AG09319 (cell line): Measurements from ENCODE around the gene EEF1A1.

ENCODE experiments used
- DNase-seq: peaks from one replicate; pipeline ENCODE4 v3.0.0-alpha.2; 2010; ENCODE audit warnings: low read depth; ENCODE audit errors: extremely low read depth
- TF ChIP-seq, protein P1 (sequence below): IDR thresholded peaks from 2 replicates; pipeline ENCODE4 v1.5.1; 2011; ENCODE audit warnings: low read depth, mild to moderate bottlenecking, inconsistent platforms, low read length, moderate library complexity

The EEF1A1 gene

GRCh38 chr6:73516514-73517489 is 4.0 kb downstream of the EEF1A1 start:
- no peak for DNase-seq
- TF ChIP-seq, protein P1, sequence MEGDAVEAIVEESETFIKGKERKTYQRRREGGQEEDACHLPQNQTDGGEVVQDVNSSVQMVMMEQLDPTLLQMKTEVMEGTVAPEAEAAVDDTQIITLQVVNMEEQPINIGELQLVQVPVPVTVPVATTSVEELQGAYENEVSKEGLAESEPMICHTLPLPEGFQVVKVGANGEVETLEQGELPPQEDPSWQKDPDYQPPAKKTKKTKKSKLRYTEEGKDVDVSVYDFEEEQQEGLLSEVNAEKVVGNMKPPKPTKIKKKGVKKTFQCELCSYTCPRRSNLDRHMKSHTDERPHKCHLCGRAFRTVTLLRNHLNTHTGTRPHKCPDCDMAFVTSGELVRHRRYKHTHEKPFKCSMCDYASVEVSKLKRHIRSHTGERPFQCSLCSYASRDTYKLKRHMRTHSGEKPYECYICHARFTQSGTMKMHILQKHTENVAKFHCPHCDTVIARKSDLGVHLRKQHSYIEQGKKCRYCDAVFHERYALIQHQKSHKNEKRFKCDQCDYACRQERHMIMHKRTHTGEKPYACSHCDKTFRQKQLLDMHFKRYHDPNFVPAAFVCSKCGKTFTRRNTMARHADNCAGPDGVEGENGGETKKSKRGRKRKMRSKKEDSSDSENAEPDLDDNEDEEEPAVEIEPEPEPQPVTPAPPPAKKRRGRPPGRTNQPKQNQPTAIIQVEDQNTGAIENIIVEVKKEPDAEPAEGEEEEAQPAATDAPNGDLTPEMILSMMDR: no peak

DNA sequence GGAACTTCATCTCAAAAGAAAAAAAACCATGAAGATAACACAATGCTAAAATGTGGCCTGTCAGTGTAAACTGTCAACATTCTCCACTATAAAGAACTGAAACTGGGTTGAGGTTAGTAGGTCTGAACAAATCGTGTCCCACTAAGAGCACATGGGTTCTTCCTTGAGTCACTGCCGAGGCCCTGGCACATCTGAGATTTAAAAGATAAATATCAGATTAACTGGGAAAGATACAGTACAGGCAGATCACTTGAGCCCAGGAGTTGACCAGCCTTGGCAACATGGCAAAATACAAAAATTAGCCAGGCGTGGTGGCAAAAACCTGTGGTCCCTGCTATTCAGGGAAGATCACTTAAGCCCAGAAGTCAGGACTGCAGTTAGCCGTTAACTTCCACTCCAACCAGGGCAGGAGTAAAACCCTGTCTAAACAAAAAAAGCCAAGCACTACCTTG is 5.6 kb downstream of the EEF1A1 start:
- TF ChIP-seq, protein P1: no peak
- DNase-seq: no peak

DNA sequence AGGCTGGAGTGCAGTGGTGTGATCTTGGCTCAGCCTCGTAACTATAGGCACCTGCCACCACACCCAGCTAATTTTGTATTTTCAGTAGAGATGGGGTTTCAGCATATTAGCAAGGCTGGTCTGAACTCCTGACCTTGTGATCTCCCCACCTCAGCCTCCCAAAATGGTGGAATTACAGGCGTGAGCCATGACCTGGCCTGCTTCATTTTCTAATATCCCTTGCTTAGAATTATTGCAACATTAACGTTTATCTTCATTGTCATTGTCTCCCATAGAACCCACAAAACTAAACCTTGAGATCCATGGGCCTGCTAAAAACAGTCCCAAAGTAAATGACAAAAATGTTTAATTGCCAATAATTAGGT is 6.1 kb downstream of the EEF1A1 start:
- DNase-seq: no peak
- TF ChIP-seq, protein P1: no peak

GRCh38 chr6:73513496-73513854 is 7.4 kb downstream of the EEF1A1 start:
- DNase-seq: no peak

GRCh38 chr6:73511796-73512195 is 9.0 kb downstream of the EEF1A1 start:
- no peak for DNase-seq
- TF ChIP-seq, protein P1: no peak

More at GRCh38 chr6:73513496-73513854, 7.4 kb downstream of the EEF1A1 start:
- TF ChIP-seq, protein P1: no peak

- DNase-seq: no peak
- TF ChIP-seq, protein P1: no peak
These were observed 11.0 kb downstream of the EEF1A1 start for GRCh38 chr6:73509851-73510250.

GRCh38 chr6:73508776-73509175 is 12.1 kb downstream of the EEF1A1 start:
- no peak for DNase-seq
- TF ChIP-seq, protein P1: no peak
